ENCODE measurements around the gene AGRN. TPM values are rescaled to one million over a fixed set of nuclear protein-coding genes. Genes with fewer than 3 reads are reported as not detected.

The AGRN gene
- 46.4 and 71.8 TPM in 2 replicates for total RNA-seq

GRCh38 chr1:1020000-1020404, at the start of gene AGRN:
TSS of gene AGRN (plus strand) at chr1:1020120. CDS start at chr1:1020173, 53 bp downstream.

GRCh38 chr1:981955-982558, 37.9 kb upstream of the AGRN start, which contains the start of gene PERM1:
TSS of gene PERM1 (minus strand) at chr1:982093. CDS start at chr1:981029, 1,064 bp downstream.

GRCh38 chr1:999725-1000356, 20.1 kb upstream of the AGRN start, which contains the start of gene HES4:
TSS of gene HES4 (minus strand) at chr1:1000097. CDS start at chr1:999973, 124 bp downstream.

GRCh38 chr1:1013105-1013921, 6.6 kb upstream of the AGRN start, which contains the start of gene ISG15:
TSS of gene ISG15 (plus strand) at chr1:1013497. CDS start at chr1:1013574, 77 bp downstream.

GRCh38 chr1:1073743-1074587, 54.0 kb downstream of the AGRN start, which contains the start of gene RNF223:
TSS of gene RNF223 (minus strand) at chr1:1074306. CDS start at chr1:1072566, 1,740 bp downstream.

Other genes with a start within 250 kb of the AGRN start
- gene SAMD11, start 96.2 kb upstream of the AGRN start, total RNA-seq = 8.5 and 21.4 TPM in 2 replicates
- 66.1 and 68.4 TPM in 2 replicates for gene NOC2L, start 60.9 kb upstream of the AGRN start, total RNA-seq
- gene KLHL17, start 59.5 kb upstream of the AGRN start, total RNA-seq = 8.1 and 8.5 TPM in 2 replicates
- 0.49 TPM in 1 of 2 replicates, not detected in the other for gene PLEKHN1, start 53.6 kb upstream of the AGRN start, total RNA-seq
- not detected in 2 replicates for gene PERM1, start 38.0 kb upstream of the AGRN start, total RNA-seq
- 30.8 and 30.9 TPM in 2 replicates for gene HES4, start 20.0 kb upstream of the AGRN start, total RNA-seq
- gene ISG15, start 6.6 kb upstream of the AGRN start, total RNA-seq = 42.6 and 63.2 TPM in 2 replicates
- gene RNF223, start 54.2 kb downstream of the AGRN start, total RNA-seq = not detected in 2 replicates
- gene C1orf159, start 96.0 kb downstream of the AGRN start, total RNA-seq = 8.4 and 16.6 TPM in 2 replicates
- gene TTLL10, start 153.8 kb downstream of the AGRN start, total RNA-seq = not detected in 2 replicates
- not detected in 2 replicates for gene TNFRSF18, start 186.5 kb downstream of the AGRN start, total RNA-seq
- gene TNFRSF4, start 194.0 kb downstream of the AGRN start, total RNA-seq = 1.9 TPM in 1 of 2 replicates, not detected in the other
- 231 and 251 TPM in 2 replicates for gene SDF4, start 211.9 kb downstream of the AGRN start, total RNA-seq
- 21.7 and 38.4 TPM in 2 replicates for gene B3GALT6, start 212.1 kb downstream of the AGRN start, total RNA-seq
- 4.0 TPM in 1 of 2 replicates, not detected in the other for gene C1QTNF12, start 226.6 kb downstream of the AGRN start, total RNA-seq

Measured in cardiac atrium fibroblast (primary cell).